IPS-11a (cell line): ENCODE measurements around the gene ALDH3A1.

ENCODE experiments used
- H3K4me3 ChIP-seq: one replicate; pipeline ENCODE4 v1.5.1; 2013; ENCODE audit warnings: low read depth, low read length, control low read depth

The ALDH3A1 gene

GRCh38 chr17:19742495-19742894 lies 5.6 kb downstream of the ALDH3A1 start:
- no peak overlapping the region for H3K4me3 ChIP-seq

GRCh38 chr17:19741832-19742457 lies 6.2 kb downstream of the ALDH3A1 start:
- no peak overlapping the region for H3K4me3 ChIP-seq

GRCh38 chr17:19740933-19741332 lies 7.2 kb downstream of the ALDH3A1 start:
- H3K4me3 ChIP-seq = no peak overlapping the region

GRCh38 chr17:19739241-19740201 lies 8.6 kb downstream of the ALDH3A1 start:
- no peak overlapping the region for H3K4me3 ChIP-seq

GRCh38 chr17:19738757-19739156 lies 9.3 kb downstream of the ALDH3A1 start:
- no peak overlapping the region for H3K4me3 ChIP-seq

- no peak overlapping the region for H3K4me3 ChIP-seq
Observed at GRCh38 chr17:19738073-19738449, 10.0 kb downstream of the ALDH3A1 start.

- H3K4me3 ChIP-seq = no peak overlapping the region
Observed at GRCh38 chr17:19737305-19738072, 10.6 kb downstream of the ALDH3A1 start.

GRCh38 chr17:19736071-19736470 lies 12.0 kb downstream of the ALDH3A1 start:
- H3K4me3 ChIP-seq = no peak overlapping the region

GRCh38 chr17:19733953-19734526 lies 14.1 kb downstream of the ALDH3A1 start:
- no peak overlapping the region for H3K4me3 ChIP-seq

- H3K4me3 ChIP-seq = no peak overlapping the region
Observed at GRCh38 chr17:19731626-19732025, 16.5 kb downstream of the ALDH3A1 start.

GRCh38 chr17:19730843-19731242 lies 17.3 kb downstream of the ALDH3A1 start:
- no peak overlapping the region for H3K4me3 ChIP-seq

- no peak overlapping the region for H3K4me3 ChIP-seq
Observed at GRCh38 chr17:19729900-19730299, 18.2 kb downstream of the ALDH3A1 start.

GRCh38 chr17:19728084-19728495 lies 20.0 kb downstream of the ALDH3A1 start:
- H3K4me3 ChIP-seq = no peak overlapping the region

GRCh38 chr17:19727501-19728078 lies 20.5 kb downstream of the ALDH3A1 start:
- no peak overlapping the region for H3K4me3 ChIP-seq

GRCh38 chr17:19726631-19727376 lies 21.3 kb downstream of the ALDH3A1 start:
- H3K4me3 ChIP-seq = no peak overlapping the region

- H3K4me3 ChIP-seq = no peak overlapping the region
Observed at GRCh38 chr17:19725486-19725885, 22.6 kb downstream of the ALDH3A1 start.

- no peak overlapping the region for H3K4me3 ChIP-seq
Observed at GRCh38 chr17:19724501-19725420, 23.3 kb downstream of the ALDH3A1 start.

GRCh38 chr17:19723964-19724363 lies 24.1 kb downstream of the ALDH3A1 start:
- no peak overlapping the region for H3K4me3 ChIP-seq
